Measurements from ENCODE around the gene LMX1B. TPM values are rescaled to one million over a fixed set of nuclear protein-coding genes. Genes with fewer than 3 reads are reported as not detected.

Gene LMX1B
- total RNA-seq, 1 experiment from 2014 or later, result 11.3 TPM

- TF ChIP-seq ZBTB33 (IDR thresholded peaks at IDR 0.05; ENCODE audit: extremely low read depth, insufficient replicate concordance, low read length) (no peak), ELF1 (IDR thresholded peaks at IDR 0.05; ENCODE audit: borderline replicate concordance, low read depth) (no peak), CTCF (IDR thresholded peaks at IDR 0.05 in 2 of 3, conservative IDR thresholded peaks at IDR 0.05 in 1 of 3; ENCODE audit: borderline replicate concordance in 1 of 3, insufficient read depth in 1 of 3, low read depth in 2 of 3, low read length in 2 of 3) (no peak)
Measured at GRCh38 chr9:126652140-126652582, 38.4 kb downstream of the LMX1B start (continued).

- no peak overlapping the region for H2AFZ ChIP-seq (ENCODE audit: low read depth, low read length, poor library complexity, severe bottlenecking)
- ATAC-seq, result no peak
- no peaks in the 10 kb centered on the region for H3K4me1 ChIP-seq (ENCODE audit: control insufficient read depth in 1 of 2, insufficient read depth in 2 of 2, low read length in 2 of 2)
- POLR2A ChIA-PET, result no interaction called here
- no peak overlapping the region for H3K4me3 ChIP-seq (replicated peaks in 1 of 2; ENCODE audit: low read depth in 1 of 2, low read length in 2 of 2)
- H3K36me3 ChIP-seq (ENCODE audit: control insufficient read depth in 1 of 2, insufficient read depth in 2 of 2, low read length in 2 of 2), result no peaks in the 10 kb centered on the region
- H3K9ac ChIP-seq (ENCODE audit: low read length), result no peak overlapping the region
- no peak overlapping the region for H3K27ac ChIP-seq (ENCODE audit: low read depth, low read length)
- CTCF ChIA-PET, result no interaction called here
- no peaks in the 10 kb centered on the region for H3K9me2 ChIP-seq (ENCODE audit: insufficient read depth)
- BruUV-seq (replicated peaks), result no TSS peak
- RAD21 ChIA-PET (ENCODE audit: low non-redundant PET in 1 of 2, low total read pairs in 2 of 2, uncharacterized antibody in 2 of 2, unreplicated experiment in 2 of 2), result no interaction called here
- H4K20me1 ChIP-seq (ENCODE audit: insufficient read depth), result no peaks in the 10 kb centered on the region
- DNase-seq (ENCODE audit: low read depth, low spot score), result no peak
- H3K27me3 ChIP-seq (ENCODE audit: insufficient read depth, low read length), result no peaks in the 10 kb centered on the region
- intact Hi-C loops (cut with micrococcal nuclease), result no loop called here
- H3K4me2 ChIP-seq (ENCODE audit: low read length), result no peak overlapping the region
- H3K9me3 ChIP-seq (ENCODE audit: control insufficient read depth in 1 of 2, insufficient read depth in 1 of 2, low read depth in 1 of 2, low read length in 2 of 2), result no peaks in the 10 kb centered on the region
- H3K79me2 ChIP-seq (ENCODE audit: insufficient read depth, low read length), result no peaks in the 10 kb centered on the region
- TF ChIP-seq POLR2AphosphoS5 (IDR thresholded peaks at IDR 0.05; ENCODE audit: low read depth, low read length) (no peak), RAD21 (IDR thresholded peaks at IDR 0.05; ENCODE audit: low read depth) (no peak), JUND (IDR thresholded peaks at IDR 0.05) (no peak), REST (IDR thresholded peaks at IDR 0.05; ENCODE audit: low read depth) (no peak), CTCF (IDR thresholded peaks at IDR 0.05 in 2 of 3, conservative IDR thresholded peaks at IDR 0.05 in 1 of 3; ENCODE audit: borderline replicate concordance in 1 of 3, insufficient read depth in 1 of 3, low read depth in 2 of 3, low read length in 2 of 3) (no peak), ZFX (IDR thresholded peaks at IDR 0.05) (no peak), EZH2 (IDR thresholded peaks at IDR 0.05) (no peak), YY1 (IDR thresholded peaks at IDR 0.05; ENCODE audit: extremely low read depth, insufficient replicate concordance, low read depth, low read length) (no peak), EGR1 (IDR thresholded peaks at IDR 0.05; ENCODE audit: low read depth) (no peak), TCF7L2 (IDR thresholded peaks at IDR 0.05; ENCODE audit: borderline replicate concordance, extremely low read depth, insufficient read depth, insufficient read length) (no peak), ATF3 (IDR thresholded peaks at IDR 0.05) (no peak), CBX3 (IDR thresholded peaks at IDR 0.05; ENCODE audit: low read depth) (no peak)
Measured at GRCh38 chr9:126654124-126654523, 40.4 kb downstream of the LMX1B start.

Measured in HCT116 (cell line).